HG03139 (cell line): ENCODE results near the gene ZNF557.

Source experiments
- ATAC-seq: cut with Tn5 transposase; IDR thresholded peaks from one replicate; pipeline ENCODE4 v1.9.1; 2021; ENCODE audit not compliant: unreplicated experiment

The ZNF557 gene

GRCh38 chr19:7074705-7075282 lies 5.3 kb downstream of the ZNF557 start:
- ATAC-seq = no peak

GRCh38 chr19:7076151-7076550 lies 6.6 kb downstream of the ZNF557 start:
- no peak for ATAC-seq

GRCh38 chr19:7078008-7078407 lies 8.5 kb downstream of the ZNF557 start:
- no peak for ATAC-seq

- ATAC-seq = no peak
These were observed 13.8 kb downstream of the ZNF557 start for GRCh38 chr19:7083076-7083956.

GRCh38 chr19:7088999-7089398 lies 19.5 kb downstream of the ZNF557 start:
- ATAC-seq = no peak

- no peak for ATAC-seq
These were observed 28.6 kb downstream of the ZNF557 start for GRCh38 chr19:7098096-7098495.

GRCh38 chr19:7098701-7099596 lies 29.4 kb downstream of the ZNF557 start:
- ATAC-seq = peak; percentile 81

GRCh38 chr19:7099597-7099921 lies 30.1 kb downstream of the ZNF557 start:
- no peak for ATAC-seq

GRCh38 chr19:7101498-7102253 lies 32.2 kb downstream of the ZNF557 start:
- no peak for ATAC-seq

GRCh38 chr19:7104747-7105447 lies 35.4 kb downstream of the ZNF557 start:
- ATAC-seq = no peak

GRCh38 chr19:7106711-7107657 lies 37.5 kb downstream of the ZNF557 start:
- ATAC-seq = no peak

GRCh38 chr19:7109678-7110289 lies 40.3 kb downstream of the ZNF557 start:
- ATAC-seq = no peak

- ATAC-seq = no peak
These were observed 43.2 kb downstream of the ZNF557 start for GRCh38 chr19:7112675-7113074.

GRCh38 chr19:7113233-7113632 lies 43.7 kb downstream of the ZNF557 start:
- no peak for ATAC-seq

- no peak for ATAC-seq
These were observed 46.2 kb downstream of the ZNF557 start for GRCh38 chr19:7115721-7116120.

- ATAC-seq = no peak
These were observed 47.7 kb downstream of the ZNF557 start for GRCh38 chr19:7117248-7117647.

- no peak for ATAC-seq
These were observed 50.1 kb downstream of the ZNF557 start for GRCh38 chr19:7119582-7119981.

- no peak for ATAC-seq
These were observed 51.0 kb downstream of the ZNF557 start for GRCh38 chr19:7120499-7120898.

- ATAC-seq = no peak
These were observed 53.2 kb downstream of the ZNF557 start for GRCh38 chr19:7122701-7123100.
